KMS-11 (cell line): ENCODE measurements around the gene TLDC2.
"Not testable (repeated sequence)": the region's sequence is repeated elsewhere in the genome, so short reads cannot be mapped to it uniquely, and the experiment has no call there.

Experiments used
- H2AFZ ChIP-seq: fragments of 200-600 bp; sonication (generic); 2 replicates; pipeline ENCODE4 v1.6.1; 2016; ENCODE audit warnings: antibody characterized with exemption, mixed run types, low read depth
- H3K27ac ChIP-seq: fragments of 200-600 bp; sonication (generic); 2 replicates; pipeline ENCODE4 v1.6.1; 2016; ENCODE audit warnings: mild to moderate bottlenecking, mixed run types
- H3K27me3 ChIP-seq: fragments of 200-600 bp; sonication (generic); 2 replicates; pipeline ENCODE4 v1.6.1; 2017; ENCODE audit warnings: mild to moderate bottlenecking, low read depth, mixed run types, moderate library complexity; ENCODE audit not compliant: insufficient read depth
- H3K36me3 ChIP-seq: fragments of 200-600 bp; sonication (generic); 2 replicates; pipeline ENCODE4 v1.6.1; 2017; ENCODE audit warnings: mild to moderate bottlenecking, mixed run types; ENCODE audit not compliant: insufficient read depth
- H3K4me1 ChIP-seq: fragments of 200-600 bp; sonication (generic); 2 replicates; pipeline ENCODE4 v1.6.1; 2016; ENCODE audit warnings: mild to moderate bottlenecking, low read depth, mixed run types; ENCODE audit not compliant: poor library complexity, severe bottlenecking
- H3K4me2 ChIP-seq: fragments of 200-600 bp; sonication (generic); 2 replicates; pipeline ENCODE4 v1.7.0; 2016; ENCODE audit warnings: mild to moderate bottlenecking, mixed run types
- H3K4me3 ChIP-seq: fragments of 200-600 bp; sonication (generic); IDR thresholded peaks from 2 replicates; pipeline ENCODE4 v1.6.1; 2017; ENCODE audit warnings: low read depth, low read length, mixed read lengths; ENCODE audit not compliant: insufficient read depth
- H3K79me2 ChIP-seq: fragments of 200-600 bp; sonication (generic); 2 replicates; pipeline ENCODE4 v1.6.1; 2016; ENCODE audit warnings: low read depth, mixed run types; ENCODE audit not compliant: insufficient read depth
- H3K9ac ChIP-seq: fragments of 200-600 bp; sonication (generic); 2 replicates; pipeline ENCODE4 v1.6.1; 2016; ENCODE audit warnings: mild to moderate bottlenecking, mixed run types
- H4K20me1 ChIP-seq: fragments of 200-600 bp; sonication (generic); 2 replicates; pipeline ENCODE4 v1.6.1; 2016; ENCODE audit warnings: mild to moderate bottlenecking, mixed run types; ENCODE audit not compliant: insufficient read depth
- TF ChIP-seq, protein P1 (sequence below): fragments of 200-600 bp; sonication (generic); conservative IDR thresholded peaks from 2 replicates; pipeline ENCODE4 v1.6.1; 2017; ENCODE audit warnings: low read depth, mild to moderate bottlenecking, antibody characterized with exemption, low read length, moderate library complexity, mixed read lengths

The TLDC2 gene

DNA sequence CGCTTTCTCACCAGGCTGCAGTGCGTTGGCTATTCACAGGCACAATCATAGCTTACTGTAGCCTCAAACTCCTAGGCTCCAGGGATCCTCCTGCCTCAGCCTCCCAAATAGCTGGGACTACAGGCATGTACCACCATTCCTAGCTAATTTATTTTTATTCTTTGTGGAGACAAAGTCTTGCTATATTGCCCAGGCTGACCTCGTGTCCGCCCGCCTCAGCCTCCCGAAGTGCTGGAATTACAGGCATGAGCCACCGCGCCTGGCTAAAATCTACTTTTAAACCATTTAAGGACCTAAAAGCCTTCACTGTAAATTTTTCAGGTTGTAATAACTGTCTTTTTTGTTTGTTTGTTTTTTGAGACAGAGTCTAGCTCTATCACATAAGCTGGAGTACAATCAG, 60.4 kb downstream of the TLDC2 start:
- no peak overlapping the region for H3K9ac ChIP-seq
- no peaks in the 10 kb centered on the region for H3K79me2 ChIP-seq
- no peaks in the 10 kb centered on the region for H3K4me1 ChIP-seq
- no peak overlapping the region for H3K4me2 ChIP-seq
- no peaks in the 10 kb centered on the region for H3K27me3 ChIP-seq
- H2AFZ ChIP-seq: no peak overlapping the region
- peaks cover 5% of the 10 kb centered on the region; the same call in 1 of the 2 replicates for H3K36me3 ChIP-seq
- no peaks in the 10 kb centered on the region for H4K20me1 ChIP-seq
- H3K27ac ChIP-seq: no peak overlapping the region
- TF ChIP-seq, protein P1, sequence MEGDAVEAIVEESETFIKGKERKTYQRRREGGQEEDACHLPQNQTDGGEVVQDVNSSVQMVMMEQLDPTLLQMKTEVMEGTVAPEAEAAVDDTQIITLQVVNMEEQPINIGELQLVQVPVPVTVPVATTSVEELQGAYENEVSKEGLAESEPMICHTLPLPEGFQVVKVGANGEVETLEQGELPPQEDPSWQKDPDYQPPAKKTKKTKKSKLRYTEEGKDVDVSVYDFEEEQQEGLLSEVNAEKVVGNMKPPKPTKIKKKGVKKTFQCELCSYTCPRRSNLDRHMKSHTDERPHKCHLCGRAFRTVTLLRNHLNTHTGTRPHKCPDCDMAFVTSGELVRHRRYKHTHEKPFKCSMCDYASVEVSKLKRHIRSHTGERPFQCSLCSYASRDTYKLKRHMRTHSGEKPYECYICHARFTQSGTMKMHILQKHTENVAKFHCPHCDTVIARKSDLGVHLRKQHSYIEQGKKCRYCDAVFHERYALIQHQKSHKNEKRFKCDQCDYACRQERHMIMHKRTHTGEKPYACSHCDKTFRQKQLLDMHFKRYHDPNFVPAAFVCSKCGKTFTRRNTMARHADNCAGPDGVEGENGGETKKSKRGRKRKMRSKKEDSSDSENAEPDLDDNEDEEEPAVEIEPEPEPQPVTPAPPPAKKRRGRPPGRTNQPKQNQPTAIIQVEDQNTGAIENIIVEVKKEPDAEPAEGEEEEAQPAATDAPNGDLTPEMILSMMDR: no peak
- no peak overlapping the region for H3K4me3 ChIP-seq

- not testable (repeated sequence) for H3K27ac ChIP-seq, H4K20me1 ChIP-seq, H3K27me3 ChIP-seq, H3K79me2 ChIP-seq, H3K4me3 ChIP-seq, H2AFZ ChIP-seq, H3K36me3 ChIP-seq, H3K4me1 ChIP-seq, H3K4me2 ChIP-seq, H3K9ac ChIP-seq
These were observed 60.9 kb downstream of the TLDC2 start for GRCh38 chr20:36936761-36937401.

DNA sequence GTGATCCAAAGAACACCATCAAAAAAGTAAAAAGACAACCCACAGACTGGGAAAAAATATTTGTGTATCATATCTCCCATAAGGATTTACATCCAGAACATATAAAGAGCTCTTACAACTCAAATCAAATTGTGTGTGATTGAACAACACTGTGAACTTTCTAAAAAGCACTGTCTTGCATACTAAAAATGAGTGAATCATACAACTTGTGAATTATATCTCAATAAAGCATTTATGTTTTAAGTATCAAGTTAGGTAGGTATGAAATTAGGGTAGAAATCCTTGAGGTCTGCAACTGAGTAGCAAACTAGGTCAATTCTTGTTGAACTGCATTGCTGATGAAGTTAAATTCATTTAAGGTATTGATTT, 61.4 kb downstream of the TLDC2 start:
- no peaks in the 10 kb centered on the region for H3K79me2 ChIP-seq
- no peak overlapping the region for H3K9ac ChIP-seq
- peaks cover 5% of the 10 kb centered on the region; the same call in 1 of the 2 replicates for H3K36me3 ChIP-seq
- H3K27ac ChIP-seq: no peak overlapping the region
- no peaks in the 10 kb centered on the region for H4K20me1 ChIP-seq
- H3K4me1 ChIP-seq: no peaks in the 10 kb centered on the region
- H3K27me3 ChIP-seq: no peaks in the 10 kb centered on the region
- H2AFZ ChIP-seq: no peak overlapping the region
- no peak overlapping the region for H3K4me2 ChIP-seq
- no peak overlapping the region for H3K4me3 ChIP-seq
- TF ChIP-seq, protein P1: no peak

DNA sequence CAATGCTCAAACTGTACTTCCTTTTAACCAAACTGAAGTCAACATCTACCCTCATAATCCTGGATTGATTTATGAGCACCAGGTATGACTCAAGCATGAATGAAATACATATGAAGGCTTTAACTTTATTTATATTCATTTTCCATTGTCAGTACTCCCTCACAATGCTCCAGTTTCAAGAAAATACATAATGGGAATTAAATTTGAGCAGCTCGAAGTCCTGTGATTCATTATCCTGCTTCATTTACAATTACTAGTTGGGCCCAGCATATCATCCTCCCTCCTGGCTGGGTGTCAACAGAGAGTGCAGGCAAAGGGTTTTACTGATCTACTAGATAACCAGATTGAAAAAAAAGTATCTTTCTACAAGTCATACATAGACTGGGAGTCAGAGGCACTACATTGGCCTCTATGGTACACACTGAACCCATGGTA, 65.5 kb downstream of the TLDC2 start:
- TF ChIP-seq, protein P1: no peak
- Histone ChIP-seq H4K20me1 (no peaks in the 10 kb centered on the region), H3K4me1 (peaks cover 4% of the 10 kb centered on the region), H3K79me2 (no peaks in the 10 kb centered on the region), H3K27ac (no peak overlapping the region), H3K36me3 (peaks cover 1% of the 10 kb centered on the region; the same call in 1 of the 2 replicates), H2AFZ (no peak overlapping the region), H3K9ac (no peak overlapping the region), H3K4me3 (no peak overlapping the region), H3K4me2 (no peak overlapping the region), H3K27me3 (no peaks in the 10 kb centered on the region)
